IPS DF 6.9 (cell line): ENCODE results near the gene IL17C.

Experiments used
- DNase-seq: peaks from one replicate; pipeline ENCODE4 v3.0.0-alpha.2; 2013; ENCODE audit warnings: low read depth, low spot score
- H3K27ac ChIP-seq: one replicate; pipeline ENCODE4 v1.5.1; 2013; ENCODE audit warnings: low read length, control low read depth
- H3K27me3 ChIP-seq: 2 replicates; pipeline ENCODE4 v1.6.1; 2013; ENCODE audit warnings: mild to moderate bottlenecking, low read length; ENCODE audit not compliant: control insufficient read depth, insufficient read depth
- H3K36me3 ChIP-seq: 2 replicates; pipeline ENCODE4 v1.6.1; 2013; ENCODE audit warnings: low read length; ENCODE audit not compliant: control insufficient read depth, insufficient read depth
- H3K4me1 ChIP-seq: 2 replicates; pipeline ENCODE4 v1.6.1; 2013; ENCODE audit warnings: low read length; ENCODE audit not compliant: control insufficient read depth, insufficient read depth
- H3K4me3 ChIP-seq: 2 replicates; pipeline ENCODE4 v1.5.1; 2013; ENCODE audit warnings: mild to moderate bottlenecking, low read length
- H3K9me3 ChIP-seq: 2 replicates; pipeline ENCODE4 v1.6.1; 2013; ENCODE audit warnings: low read length, inconsistent platforms; ENCODE audit not compliant: control insufficient read depth, insufficient read depth
- WGBS: extraction: QIAGEN DNeasy Blood & Tissue Kit; methylation state at CpG from one replicate; pipeline ENCODE4 v1.1.7; 2013; ENCODE audit warnings: mixed read lengths, missing lambda C conversion rate; ENCODE audit not compliant: insufficient read length, insufficient coverage; 5-methylcytosine and 5-hydroxymethylcytosine counted together

The IL17C gene

DNA sequence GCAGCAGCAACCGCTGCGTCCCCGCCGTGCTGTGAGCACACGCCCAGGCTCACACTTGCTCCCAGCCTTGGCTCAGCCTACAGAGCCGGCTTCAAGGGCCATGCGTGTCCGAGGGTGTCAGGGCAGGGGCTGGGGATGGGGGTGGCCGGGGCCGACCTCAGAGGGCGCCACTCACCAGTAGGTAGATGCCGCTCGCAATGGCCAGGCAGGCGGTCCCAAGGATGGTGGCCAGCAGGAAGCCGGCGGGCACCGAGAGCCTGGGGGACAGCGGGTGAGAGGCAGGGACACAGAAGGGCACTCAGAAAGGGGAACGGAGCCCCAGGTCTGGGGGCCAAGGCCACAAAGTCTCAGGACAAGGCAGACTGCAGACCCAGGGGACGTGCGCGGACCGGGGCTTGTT is 7.6 kb downstream of the IL17C start:
- no peaks in the 10 kb centered on the region for H3K27me3 ChIP-seq
- H3K27ac ChIP-seq = no peak overlapping the region
- H3K4me1 ChIP-seq = no peaks in the 10 kb centered on the region; the same call in 1 of the 2 replicates
- no peak overlapping the region for H3K4me3 ChIP-seq
- no peaks in the 10 kb centered on the region for H3K9me3 ChIP-seq
- no peak for DNase-seq
- H3K36me3 ChIP-seq = no peaks in the 10 kb centered on the region; the same call in 1 of the 2 replicates
- WGBS = no CpG with 5 or more reads among the region's 23 CpGs

DNA sequence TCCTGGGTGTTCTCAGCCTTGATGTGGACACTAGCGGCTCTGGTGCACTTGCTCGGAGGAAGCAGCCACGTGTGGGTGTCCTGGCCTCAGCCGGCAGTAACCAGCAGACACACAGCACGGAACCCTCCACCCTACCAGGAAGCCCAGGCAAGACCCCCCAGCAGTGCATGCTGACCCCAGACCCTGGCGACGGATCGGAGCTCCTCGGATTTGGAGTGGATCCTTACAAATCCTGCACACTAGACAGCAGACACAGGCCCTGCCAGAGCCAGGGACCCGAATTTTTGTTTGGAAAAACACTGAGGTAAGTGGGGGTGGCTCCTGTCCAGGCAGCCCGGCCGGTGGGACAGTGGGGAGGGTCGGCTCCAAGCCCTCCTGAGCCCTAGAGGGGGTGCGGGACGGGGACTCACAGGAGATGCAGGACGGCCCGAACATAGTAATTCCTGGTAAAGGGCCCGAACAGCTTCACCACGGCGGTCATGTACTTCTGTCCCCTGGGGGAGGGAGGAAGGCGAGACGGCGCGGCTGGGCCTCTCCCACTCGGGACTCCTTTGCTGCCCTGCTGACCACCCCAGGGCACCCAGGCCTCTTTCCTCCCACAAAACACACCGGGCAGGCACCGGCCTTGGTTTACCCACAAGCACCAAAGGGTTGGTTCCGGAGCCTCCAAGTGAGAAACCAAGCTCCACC is 8.1 kb downstream of the IL17C start:
- Histone ChIP-seq H3K9me3 (no peaks in the 10 kb centered on the region), H3K27ac (no peak overlapping the region), H3K36me3 (no peaks in the 10 kb centered on the region; the same call in 1 of the 2 replicates), H3K4me1 (peaks cover 4% of the 10 kb centered on the region), H3K4me3 (no peak overlapping the region), H3K27me3 (no peaks in the 10 kb centered on the region)
- DNase-seq = no peak
- WGBS = no CpG with 5 or more reads among the region's 28 CpGs

DNA sequence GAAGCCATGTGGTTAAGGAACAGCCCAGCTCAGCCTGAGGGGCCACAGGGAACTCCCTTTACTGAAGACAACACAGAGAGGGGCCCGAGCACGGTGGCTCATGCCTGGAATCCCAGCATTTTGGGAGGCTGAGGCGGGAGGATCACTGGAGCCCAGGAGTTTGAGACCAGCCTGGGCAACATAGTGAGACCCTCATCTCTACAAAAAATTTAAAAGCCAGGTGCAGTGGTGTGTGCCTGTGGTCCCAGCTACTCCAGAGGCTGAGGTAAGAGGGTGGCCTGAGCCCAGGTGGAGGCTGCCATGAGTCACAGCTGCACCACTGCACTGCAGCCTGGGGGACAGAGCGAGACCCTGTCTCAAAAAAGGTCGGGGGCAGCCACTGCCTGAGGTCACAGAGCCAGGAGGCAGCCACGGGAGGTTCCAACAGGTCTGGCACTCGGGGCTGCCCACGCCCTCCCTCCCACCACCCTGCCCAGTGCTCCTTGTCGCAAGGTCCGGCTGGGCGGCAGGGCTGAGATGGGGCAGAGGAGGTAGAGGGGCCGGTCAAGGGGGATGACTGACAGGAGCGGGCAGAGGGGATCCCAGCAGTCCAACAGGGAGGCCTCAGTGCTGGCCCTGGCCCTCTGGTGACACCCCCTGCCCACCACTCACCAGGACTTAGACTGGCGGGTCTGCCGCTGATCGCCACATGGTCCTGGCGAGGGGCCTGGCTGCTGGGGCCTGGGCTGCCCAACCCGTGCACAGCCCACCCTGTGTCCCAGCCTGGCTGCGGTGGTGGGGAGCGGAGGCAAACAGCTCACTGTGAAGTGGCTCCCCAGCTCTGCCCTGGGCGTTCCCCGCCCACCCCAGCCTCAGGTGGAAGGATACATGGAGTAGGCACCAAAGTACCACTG is 9.1 kb downstream of the IL17C start:
- Histone ChIP-seq H3K27me3 (no peaks in the 10 kb centered on the region), H3K9me3 (no peaks in the 10 kb centered on the region), H3K36me3 (no peaks in the 10 kb centered on the region; the same call in 1 of the 2 replicates), H3K4me1 (peaks cover 4% of the 10 kb centered on the region), H3K27ac (no peak overlapping the region), H3K4me3 (no peak overlapping the region)
- WGBS = no CpG with 5 or more reads among the region's 22 CpGs
- no peak for DNase-seq

DNA sequence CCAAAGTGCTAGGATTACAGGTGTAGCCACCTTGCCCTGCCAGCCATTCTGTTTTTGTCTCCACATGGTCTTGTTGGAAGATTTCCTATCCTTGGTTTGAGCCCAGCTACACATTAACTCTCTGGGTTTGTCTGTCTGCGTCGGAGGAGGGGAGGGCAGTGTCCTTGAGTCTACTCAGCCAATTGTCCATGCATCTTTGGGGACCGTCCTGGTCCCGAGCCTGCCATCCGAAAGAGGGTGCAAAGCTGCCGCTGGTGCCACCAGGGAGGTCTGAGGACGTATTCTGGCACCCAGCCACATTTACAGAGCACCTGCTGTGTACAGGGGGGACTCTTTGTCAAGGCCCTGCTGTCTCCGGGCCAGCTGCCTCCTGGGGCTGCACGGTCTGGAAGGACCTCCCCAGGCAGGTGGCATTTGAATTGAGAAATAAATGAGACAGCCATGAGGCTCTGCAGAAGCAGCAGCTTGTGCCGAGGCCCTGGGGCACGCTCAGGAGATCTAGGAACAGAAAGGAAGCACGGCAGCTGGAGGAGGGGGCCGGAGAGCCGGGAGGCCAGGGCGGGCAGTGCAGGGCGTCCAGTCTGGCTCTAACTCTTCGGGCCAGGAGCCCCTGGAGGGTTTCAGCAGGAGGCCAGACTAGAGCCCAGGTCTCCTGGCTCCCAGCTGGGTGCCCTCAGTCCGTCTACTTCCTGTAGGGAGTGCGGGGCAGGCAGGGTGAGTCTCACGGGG is 11.0 kb downstream of the IL17C start:
- H3K27ac ChIP-seq = no peak overlapping the region
- no peak for DNase-seq
- H3K4me1 ChIP-seq = peaks cover 4% of the 10 kb centered on the region
- H3K36me3 ChIP-seq = peaks cover 6% of the 10 kb centered on the region
- no CpG with 5 or more reads among the region's 20 CpGs for WGBS
- H3K27me3 ChIP-seq = no peaks in the 10 kb centered on the region
- no peaks in the 10 kb centered on the region for H3K9me3 ChIP-seq
- no peak overlapping the region; the same call in 1 of the 2 replicates for H3K4me3 ChIP-seq

DNA sequence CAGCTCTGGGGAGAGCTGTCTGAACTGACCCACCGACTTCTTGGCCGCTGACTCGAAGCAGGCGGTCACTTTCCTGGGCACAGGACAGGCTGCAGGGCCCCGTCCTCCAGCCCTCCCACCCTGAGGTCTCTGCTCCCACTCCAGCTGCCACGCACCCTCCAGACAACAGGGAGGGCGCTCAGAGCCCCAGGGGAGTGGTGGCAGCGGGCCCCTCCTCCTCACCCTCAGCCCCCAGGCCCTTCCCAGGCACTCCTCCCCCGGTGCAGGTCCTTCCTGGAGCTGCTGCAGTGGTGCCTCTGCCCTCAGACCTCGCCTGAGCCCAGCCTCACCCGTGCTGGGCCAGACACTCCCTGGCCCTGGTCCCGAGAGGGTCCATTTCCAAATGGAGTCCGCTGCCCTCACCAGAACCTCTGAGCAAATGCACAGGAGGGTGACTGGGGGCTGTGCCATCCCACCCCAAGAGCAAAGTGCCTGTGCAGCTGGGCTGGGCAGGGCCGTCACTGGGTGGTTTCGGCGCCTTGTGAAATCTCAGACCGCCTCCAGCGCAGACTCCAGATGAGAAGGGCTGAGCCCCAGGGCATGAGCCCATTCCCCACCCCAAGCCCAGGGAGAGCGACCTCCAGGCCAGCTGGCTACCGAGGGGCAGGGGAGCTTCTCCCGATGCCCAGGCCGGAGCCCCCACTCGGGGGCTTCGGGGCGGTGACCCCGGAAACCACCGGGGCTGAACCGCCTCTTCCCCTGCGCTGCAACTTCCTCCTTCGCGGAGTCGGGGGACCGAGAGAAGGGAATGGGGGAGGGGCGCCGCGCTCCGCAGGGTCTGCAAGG is 11.8 kb downstream of the IL17C start:
- Histone ChIP-seq H3K4me1 (peaks cover 4% of the 10 kb centered on the region), H3K9me3 (no peaks in the 10 kb centered on the region), H3K36me3 (peaks cover 14% of the 10 kb centered on the region), H3K27me3 (no peaks in the 10 kb centered on the region), H3K4me3 (peak overlapping the region; percentile 57), H3K27ac (no peak overlapping the region)
- no CpG with 5 or more reads among the region's 37 CpGs for WGBS
- DNase-seq = no peak

DNA sequence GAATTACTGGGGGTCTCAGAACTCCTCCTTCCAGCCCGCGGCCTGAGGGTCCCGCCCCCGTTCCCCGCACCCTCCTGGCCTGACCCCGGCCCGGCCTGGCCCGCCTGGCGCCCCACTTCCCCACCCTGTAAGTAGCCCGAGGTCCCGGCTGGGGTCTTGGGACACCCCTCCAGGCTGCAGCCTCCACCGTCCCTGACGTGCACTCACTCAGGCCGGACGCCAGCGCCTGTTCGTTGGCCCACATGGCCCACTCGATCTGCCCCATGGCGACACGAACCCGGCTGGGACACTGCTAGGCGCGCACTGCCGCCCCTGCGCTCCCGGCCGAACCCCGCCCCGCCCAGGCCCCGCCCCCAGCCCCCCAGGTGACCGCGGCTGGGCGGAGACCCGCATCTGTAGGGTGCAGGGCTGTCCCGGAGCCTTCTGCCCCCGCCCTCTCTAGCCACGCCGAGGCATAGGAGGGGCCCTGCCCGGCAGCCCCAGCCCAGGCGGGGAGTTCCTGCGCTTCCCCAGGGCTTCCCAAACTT is 12.4 kb downstream of the IL17C start, which contains the start of gene CYBA:
Gene CYBA (minus strand): TSS at position 305 of the 527 bp plus-strand sequence. CDS start 40 bp downstream, at position 265.
- DNase-seq = no peak
- no peak within 1 kb of the TSS for H3K27ac ChIP-seq
- H3K36me3 ChIP-seq = peaks cover 20% of the 10 kb centered on the region

DNA sequence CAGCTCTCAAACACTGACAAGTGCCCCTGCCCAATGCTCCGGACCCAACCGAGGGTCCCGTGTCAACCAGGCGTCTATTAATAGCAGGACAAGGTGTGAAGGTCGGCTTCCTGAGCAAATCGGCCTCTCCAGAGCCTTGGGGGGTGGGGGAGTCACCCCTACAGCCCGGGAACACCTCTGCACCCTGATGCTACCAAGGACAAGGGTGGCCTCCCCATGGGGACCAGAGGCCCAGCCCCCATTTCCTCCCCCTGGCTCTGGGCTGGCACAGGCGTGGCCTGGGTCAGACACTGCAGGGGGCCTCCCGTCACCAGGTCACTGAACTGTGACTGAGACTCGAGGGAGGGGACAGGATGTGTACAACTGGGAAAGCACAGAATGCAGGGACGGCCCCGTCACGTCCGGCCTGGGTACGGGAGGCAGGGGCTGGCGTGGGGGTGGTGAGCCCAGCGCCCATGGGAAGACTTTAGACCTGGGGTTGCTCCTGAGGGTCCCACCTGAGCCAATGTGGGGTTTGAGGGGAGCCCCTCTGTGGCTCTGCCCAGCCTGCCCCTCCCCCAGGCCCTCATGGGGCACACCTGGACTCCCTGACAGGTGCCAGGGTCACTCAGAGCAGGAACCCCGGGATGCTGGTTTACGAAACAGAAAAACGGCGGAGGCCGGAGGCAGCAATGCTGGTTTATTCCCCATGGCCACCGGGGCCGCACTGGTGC is 13.1 kb downstream of the IL17C start:
- peak overlapping the region; percentile 20; the same call in 1 of the 2 replicates for H3K4me3 ChIP-seq
- no peaks in the 10 kb centered on the region for H3K27me3 ChIP-seq
- DNase-seq = no peak
- no peak overlapping the region for H3K27ac ChIP-seq
- no CpG with 5 or more reads among the region's 24 CpGs for WGBS
- H3K36me3 ChIP-seq = peaks cover 26% of the 10 kb centered on the region
- peaks cover 4% of the 10 kb centered on the region for H3K4me1 ChIP-seq
- no peaks in the 10 kb centered on the region for H3K9me3 ChIP-seq

More for the DNA sequence above, 12.4 kb downstream of the IL17C start, which contains the start of gene CYBA:
- Histone ChIP-seq H3K4me3 (peak within 1 kb of the TSS; percentile 57), H3K4me1 (peaks cover 4% of the 10 kb centered on the region), H3K27me3 (no peaks in the 10 kb centered on the region), H3K9me3 (no peaks in the 10 kb centered on the region)
- WGBS = no CpG with 5 or more reads among the region's 41 CpGs

DNA sequence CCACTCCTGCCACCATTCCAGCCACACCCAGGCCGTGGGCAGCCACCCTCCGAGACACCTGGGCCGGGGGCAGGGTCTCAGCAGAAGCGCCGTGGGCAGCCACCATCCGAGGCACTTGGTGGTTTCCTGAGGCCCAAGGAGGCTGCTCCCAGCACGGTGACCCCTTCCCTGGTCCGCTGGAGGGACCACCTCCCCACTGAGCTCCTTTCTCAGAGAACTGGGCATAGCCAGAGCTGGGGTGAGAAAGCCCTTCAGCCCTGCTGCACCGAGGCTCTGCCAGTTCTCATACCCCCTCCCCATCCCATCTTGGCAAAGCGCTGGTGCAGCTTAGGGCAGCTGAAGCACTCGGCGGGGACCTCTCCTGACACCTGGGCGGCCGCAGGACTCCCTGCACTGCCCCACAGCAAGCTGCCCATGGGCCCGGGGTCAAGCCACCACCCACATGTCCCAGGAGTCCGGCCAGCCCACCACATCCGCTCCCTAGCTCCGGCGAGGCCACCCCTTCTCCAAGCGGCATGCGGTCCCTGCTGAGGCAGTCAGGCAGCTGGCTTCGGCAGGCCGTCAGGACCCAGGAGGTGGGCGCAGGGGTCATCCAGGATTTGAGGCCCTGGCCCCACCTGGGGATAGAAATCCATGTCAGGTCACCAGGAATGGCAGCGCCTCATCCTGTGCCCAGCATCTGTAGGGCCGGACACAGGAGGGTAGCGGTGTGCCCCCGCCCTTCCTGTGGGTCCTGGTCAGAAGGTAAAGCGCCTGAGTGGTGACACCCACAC is 13.8 kb downstream of the IL17C start:
- H3K4me3 ChIP-seq = no peak overlapping the region
- no peak overlapping the region for H3K27ac ChIP-seq

DNA sequence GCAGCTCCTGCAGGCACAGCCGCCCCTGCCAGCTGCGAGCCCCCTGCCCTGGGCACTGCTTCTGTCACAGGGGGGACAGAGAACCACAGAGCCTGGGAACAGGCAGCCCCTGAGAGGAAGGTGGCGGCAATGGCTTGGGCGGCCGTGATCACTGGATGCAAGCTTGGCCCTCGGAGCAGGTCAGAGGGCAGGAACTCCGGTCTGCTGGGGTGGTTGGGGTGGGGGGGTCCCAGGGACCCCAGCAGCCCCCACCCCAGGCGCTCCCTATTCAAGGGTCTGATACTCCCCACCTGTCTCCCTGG is 14.3 kb downstream of the IL17C start:
- peaks cover 33% of the 10 kb centered on the region for H3K36me3 ChIP-seq
- H3K27ac ChIP-seq = no peak overlapping the region
- DNase-seq = no peak
- no peak overlapping the region for H3K4me3 ChIP-seq
- no CpG with 5 or more reads among the region's 8 CpGs for WGBS
- H3K27me3 ChIP-seq = no peaks in the 10 kb centered on the region
- H3K4me1 ChIP-seq = peaks cover 4% of the 10 kb centered on the region
- H3K9me3 ChIP-seq = no peaks in the 10 kb centered on the region

More for the DNA sequence above, 13.8 kb downstream of the IL17C start:
- Histone ChIP-seq H3K36me3 (peaks cover 30% of the 10 kb centered on the region), H3K27me3 (no peaks in the 10 kb centered on the region), H3K9me3 (no peaks in the 10 kb centered on the region), H3K4me1 (peaks cover 4% of the 10 kb centered on the region)
- WGBS = no CpG with 5 or more reads among the region's 29 CpGs
- DNase-seq = no peak
